Smooth muscle cell (in vitro differentiated cells): ENCODE measurements around the gene LHX8. TPM values are rescaled to one million over a fixed set of nuclear protein-coding genes. Genes with fewer than 3 reads are reported as not detected.

ENCODE experiments used
- DNase-seq: peaks from one replicate; lab custom pipeline; 2025; ENCODE audit not compliant: unreplicated experiment; lab: John Stamatoyannopoulos, UW
- H2AFZ ChIP-seq: fragments of 200-600 bp; sonication (generic); 2 replicates; pipeline ENCODE4 v1.6.0; 2016; ENCODE audit warnings: antibody characterized with exemption, low read depth, mild to moderate bottlenecking
- H3F3A ChIP-seq: fragments of 200-600 bp; sonication (generic); 2 replicates; pipeline ENCODE4 v1.6.0; 2017; ENCODE audit warnings: antibody characterized with exemption, low read depth
- H3K27ac ChIP-seq: fragments of 200-600 bp; sonication (generic); 2 replicates; pipeline ENCODE4 v1.5.1; 2016; ENCODE audit warnings: low read depth, mild to moderate bottlenecking
- H3K27me3 ChIP-seq: fragments of 200-600 bp; sonication (generic); 2 replicates; pipeline ENCODE4 v1.6.1; 2016; ENCODE audit warnings: low read depth, mild to moderate bottlenecking
- H3K36me3 ChIP-seq: fragments of 200-600 bp; sonication (generic); 2 replicates; pipeline ENCODE4 v1.5.1; 2016; ENCODE audit warnings: low read depth
- H3K4me1 ChIP-seq: fragments of 200-600 bp; sonication (generic); 2 replicates; pipeline ENCODE4 v1.5.1; 2016; ENCODE audit warnings: low read depth
- H3K4me2 ChIP-seq: fragments of 200-600 bp; sonication (generic); 2 replicates; pipeline ENCODE4 v1.6.0; 2016; ENCODE audit warnings: mild to moderate bottlenecking
- H3K4me3 ChIP-seq: fragments of 200-600 bp; sonication (generic); 2 replicates; pipeline ENCODE4 v1.5.1; 2016; ENCODE audit warnings: mild to moderate bottlenecking
- H3K79me2 ChIP-seq: fragments of 200-600 bp; sonication (generic); 2 replicates; pipeline ENCODE4 v1.6.0; 2016; ENCODE audit warnings: low read depth, mild to moderate bottlenecking
- H3K9ac ChIP-seq: fragments of 200-600 bp; sonication (generic); 2 replicates; pipeline ENCODE4 v1.6.0; 2016; ENCODE audit warnings: low read depth
- H3K9me3 ChIP-seq: fragments of 200-600 bp; sonication (generic); replicated peaks from 2 replicates; pipeline ENCODE4 v1.5.1; 2016; ENCODE audit warnings: low read depth
- H4K20me1 ChIP-seq: fragments of 200-600 bp; sonication (generic); 2 replicates; pipeline ENCODE4 v1.6.0; 2016; ENCODE audit warnings: low read depth
- WGBS: methylation state at CpG from one replicate; pipeline ENCODE4 v1.1.7; 2016; ENCODE audit warnings: low lambda C conversion rate; 5-methylcytosine and 5-hydroxymethylcytosine counted together
- polyA plus RNA-seq: library from polyadenylated mRNA; unstranded; fragments of >200 nt; fragmentation: Nextera tagmentation; extraction: Ambion mirVana; gene quantifications from 2 replicates; pipeline ENCODE4 v1.2.1, GENCODE V29; 2016
- total RNA-seq: library from RNA; depleted of rRNA; stranded (reverse); fragments of >200 nt; gene quantifications from 2 replicates; pipeline ENCODE4 v1.2.3, GENCODE V29; 2014
- TF ChIP-seq, protein P1 (sequence below): fragments of 200-600 bp; sonication (generic); IDR thresholded peaks from 2 replicates; pipeline ENCODE4 v1.5.1; 2017; ENCODE audit warnings: borderline replicate concordance, mild to moderate bottlenecking, antibody characterized with exemption; ENCODE audit not compliant: insufficient read depth, poor library complexity, severe bottlenecking

LHX8 gene
- total and polyA plus RNA-seq, 2 experiments from 2014 or later, result not detected

DNA sequence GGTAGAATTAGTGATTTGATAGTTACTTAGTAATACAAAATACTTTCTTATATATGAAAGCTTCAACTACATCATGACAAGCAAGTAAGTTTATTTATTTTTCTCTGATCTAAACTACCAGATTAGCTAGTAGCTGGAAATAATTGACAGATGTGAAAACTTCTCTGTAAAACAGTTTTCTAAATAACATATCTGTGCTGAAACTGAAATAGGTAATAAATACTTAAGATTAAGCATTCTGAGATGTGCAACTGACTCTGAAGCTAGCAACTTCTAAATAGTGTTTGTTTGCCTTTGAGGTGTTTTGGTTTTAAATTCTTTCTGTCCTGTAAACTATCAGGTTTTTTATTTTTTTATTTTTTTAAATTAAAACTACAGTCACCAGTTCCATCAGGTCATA is 18.5 kb upstream of the LHX8 start:
- Histone ChIP-seq H3K9ac (no peak overlapping the region), H3K36me3 (no peaks in the 10 kb centered on the region), H3F3A (no peaks in the 10 kb centered on the region), H3K4me2 (no peak overlapping the region), H3K4me1 (no peaks in the 10 kb centered on the region), H3K79me2 (no peaks in the 10 kb centered on the region), H3K27me3 (no peaks in the 10 kb centered on the region), H4K20me1 (no peaks in the 10 kb centered on the region), H3K9me3 (no peaks in the 10 kb centered on the region), H3K4me3 (no peak overlapping the region), H3K27ac (no peak overlapping the region), H2AFZ (no peak overlapping the region)
- TF ChIP-seq, protein P1, sequence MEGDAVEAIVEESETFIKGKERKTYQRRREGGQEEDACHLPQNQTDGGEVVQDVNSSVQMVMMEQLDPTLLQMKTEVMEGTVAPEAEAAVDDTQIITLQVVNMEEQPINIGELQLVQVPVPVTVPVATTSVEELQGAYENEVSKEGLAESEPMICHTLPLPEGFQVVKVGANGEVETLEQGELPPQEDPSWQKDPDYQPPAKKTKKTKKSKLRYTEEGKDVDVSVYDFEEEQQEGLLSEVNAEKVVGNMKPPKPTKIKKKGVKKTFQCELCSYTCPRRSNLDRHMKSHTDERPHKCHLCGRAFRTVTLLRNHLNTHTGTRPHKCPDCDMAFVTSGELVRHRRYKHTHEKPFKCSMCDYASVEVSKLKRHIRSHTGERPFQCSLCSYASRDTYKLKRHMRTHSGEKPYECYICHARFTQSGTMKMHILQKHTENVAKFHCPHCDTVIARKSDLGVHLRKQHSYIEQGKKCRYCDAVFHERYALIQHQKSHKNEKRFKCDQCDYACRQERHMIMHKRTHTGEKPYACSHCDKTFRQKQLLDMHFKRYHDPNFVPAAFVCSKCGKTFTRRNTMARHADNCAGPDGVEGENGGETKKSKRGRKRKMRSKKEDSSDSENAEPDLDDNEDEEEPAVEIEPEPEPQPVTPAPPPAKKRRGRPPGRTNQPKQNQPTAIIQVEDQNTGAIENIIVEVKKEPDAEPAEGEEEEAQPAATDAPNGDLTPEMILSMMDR, result no peak
- DNase-seq, result no peak

DNA sequence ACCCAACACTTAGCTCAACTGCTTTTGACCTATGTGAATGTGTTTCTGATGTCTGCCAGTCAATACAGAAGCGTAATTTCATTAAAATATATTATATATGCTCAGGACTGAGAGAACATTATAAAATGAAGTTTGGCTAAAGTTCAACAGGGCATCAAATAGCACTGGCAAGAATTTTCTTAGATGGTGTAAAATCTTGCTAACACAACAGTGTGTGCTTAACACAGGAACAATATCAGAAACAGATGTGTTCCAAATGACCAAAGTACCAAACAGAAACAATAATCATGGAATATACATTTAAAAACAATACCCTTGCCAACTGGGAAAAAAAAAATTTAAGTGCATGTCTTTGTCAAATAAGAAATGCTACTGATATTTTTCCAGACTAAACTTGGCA is 10.4 kb upstream of the LHX8 start:
- Histone ChIP-seq H3K4me3 (no peak overlapping the region), H3K9ac (no peak overlapping the region), H4K20me1 (no peaks in the 10 kb centered on the region), H3K9me3 (no peaks in the 10 kb centered on the region), H3K79me2 (no peaks in the 10 kb centered on the region), H2AFZ (no peak overlapping the region), H3K27ac (no peak overlapping the region), H3F3A (no peaks in the 10 kb centered on the region), H3K4me2 (no peak overlapping the region), H3K27me3 (peaks cover 23% of the 10 kb centered on the region), H3K36me3 (no peaks in the 10 kb centered on the region), H3K4me1 (no peaks in the 10 kb centered on the region)
- TF ChIP-seq, protein P1, result no peak
- 84% methylated on average over 1 of the region's 1 CpG for WGBS
- DNase-seq, result no peak

DNA sequence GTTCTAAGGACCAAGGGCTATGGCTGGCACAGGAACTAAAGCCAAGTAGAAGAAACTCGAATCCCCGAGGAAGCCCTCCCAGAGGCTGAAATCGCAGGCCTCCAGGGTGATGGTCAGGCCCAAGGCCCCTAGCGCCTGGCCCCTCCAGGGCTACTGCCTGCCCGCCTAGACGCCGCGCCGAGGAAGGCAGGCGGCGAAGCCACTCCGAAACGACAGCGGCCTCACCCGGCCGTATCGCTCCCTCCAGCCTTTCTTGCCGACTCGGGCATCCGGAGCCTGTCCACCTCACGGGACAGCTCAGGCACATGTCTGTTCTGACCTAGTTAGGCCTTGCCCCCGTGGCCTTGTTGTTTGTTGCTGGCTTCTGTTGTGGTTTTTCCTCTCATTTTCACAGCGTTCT is 9.7 kb upstream of the LHX8 start:
- H2AFZ ChIP-seq, result no peak overlapping the region
- H3F3A ChIP-seq, result no peaks in the 10 kb centered on the region
- 88% methylated on average over 23 of the region's 23 CpGs for WGBS
- no peak overlapping the region for H3K4me2 ChIP-seq
- H3K9ac ChIP-seq, result no peak overlapping the region
- no peaks in the 10 kb centered on the region for H3K4me1 ChIP-seq
- no peak overlapping the region for H3K27ac ChIP-seq
- no peaks in the 10 kb centered on the region for H3K9me3 ChIP-seq
- H4K20me1 ChIP-seq, result no peaks in the 10 kb centered on the region
- DNase-seq, result no peak
- H3K27me3 ChIP-seq, result peaks cover 30% of the 10 kb centered on the region
- H3K36me3 ChIP-seq, result no peaks in the 10 kb centered on the region
- no peaks in the 10 kb centered on the region for H3K79me2 ChIP-seq
- no peak overlapping the region for H3K4me3 ChIP-seq
- TF ChIP-seq, protein P1, result no peak

DNA sequence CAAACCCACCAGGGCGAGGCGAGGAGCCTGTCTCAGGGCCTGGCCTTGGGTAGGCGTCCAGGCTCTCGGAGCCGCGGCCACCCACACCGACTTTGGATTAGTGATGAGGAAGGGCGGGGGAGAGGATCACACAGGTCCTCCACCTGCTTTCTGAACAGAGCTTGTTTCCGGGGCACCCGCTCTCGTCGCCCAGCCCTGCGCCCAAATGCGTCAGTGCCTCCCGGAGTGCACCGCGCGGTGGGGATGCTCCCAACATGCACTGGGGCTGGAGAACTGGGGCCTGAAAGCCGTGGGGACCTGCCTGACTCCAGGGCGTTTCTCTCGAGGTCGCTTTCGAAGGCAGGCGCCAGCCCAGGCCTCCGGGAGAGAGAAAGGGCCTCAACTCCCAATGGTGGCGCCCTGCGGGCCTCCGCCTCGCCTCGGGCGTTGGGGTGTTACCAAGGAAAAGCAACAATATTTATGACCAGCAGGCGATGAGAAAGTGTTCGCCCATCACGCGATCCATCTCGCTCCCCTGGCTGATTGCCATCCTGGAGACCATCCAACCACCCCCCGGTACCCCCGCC is 8.9 kb upstream of the LHX8 start:
- 95% methylated on average over 31 of the region's 38 CpGs for WGBS
- Histone ChIP-seq H2AFZ (no peak overlapping the region), H3K27ac (no peak overlapping the region), H3K27me3 (peaks cover 38% of the 10 kb centered on the region), H3K4me3 (no peak overlapping the region), H3K79me2 (no peaks in the 10 kb centered on the region), H3F3A (no peaks in the 10 kb centered on the region), H3K9ac (no peak overlapping the region), H3K9me3 (no peaks in the 10 kb centered on the region), H3K4me2 (no peak overlapping the region), H3K4me1 (no peaks in the 10 kb centered on the region), H3K36me3 (no peaks in the 10 kb centered on the region), H4K20me1 (no peaks in the 10 kb centered on the region)
- no peak for DNase-seq
- TF ChIP-seq, protein P1, result no peak
